GM18511 (cell line): ENCODE results near the gene DEDD2.

Experiments used
- ATAC-seq: cut with Tn5 transposase; IDR thresholded peaks from one replicate; pipeline ENCODE4 v1.9.1; 2021; ENCODE audit warnings: mild to moderate bottlenecking, moderate library complexity; ENCODE audit not compliant: unreplicated experiment

DEDD2 gene

DNA sequence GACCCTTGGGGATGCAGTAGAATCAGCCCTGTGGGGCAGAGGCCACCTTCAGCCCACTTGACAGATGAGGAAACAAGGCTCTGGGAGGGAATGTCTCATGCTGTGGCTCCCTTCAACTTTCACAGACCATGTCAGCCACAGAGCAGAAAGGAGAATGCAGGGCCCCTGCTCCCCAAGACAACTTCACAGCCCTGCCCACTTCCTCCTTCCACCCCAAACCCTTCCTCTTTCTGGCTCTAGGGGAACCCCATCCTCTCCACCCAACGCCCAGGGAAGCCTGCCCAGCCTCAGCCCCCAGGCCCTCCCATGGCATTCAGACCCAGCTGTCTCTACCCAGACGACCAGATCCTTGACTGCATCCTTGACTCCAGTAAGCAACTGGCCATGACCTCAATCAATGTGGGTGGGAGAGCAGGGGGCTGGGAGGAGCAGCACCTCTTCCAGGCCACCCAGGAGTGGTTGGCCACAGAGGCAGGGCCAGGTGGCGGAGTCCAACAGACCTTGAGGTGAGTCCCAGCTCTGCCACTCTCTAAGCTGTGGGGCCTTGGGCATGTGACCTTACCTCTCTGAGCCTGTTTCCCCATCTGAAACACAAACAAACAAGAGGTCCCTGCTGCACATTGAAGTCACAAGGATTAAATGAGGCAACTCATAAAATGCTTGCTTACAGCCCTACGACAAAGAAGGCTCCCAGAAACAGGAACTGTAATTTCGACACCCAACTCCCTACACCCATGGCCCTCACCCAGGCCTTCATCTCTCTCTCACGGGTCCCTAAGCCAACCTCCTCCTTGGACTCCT lies 15.8 kb downstream of the DEDD2 start:
- peak; percentile 48 for ATAC-seq

DNA sequence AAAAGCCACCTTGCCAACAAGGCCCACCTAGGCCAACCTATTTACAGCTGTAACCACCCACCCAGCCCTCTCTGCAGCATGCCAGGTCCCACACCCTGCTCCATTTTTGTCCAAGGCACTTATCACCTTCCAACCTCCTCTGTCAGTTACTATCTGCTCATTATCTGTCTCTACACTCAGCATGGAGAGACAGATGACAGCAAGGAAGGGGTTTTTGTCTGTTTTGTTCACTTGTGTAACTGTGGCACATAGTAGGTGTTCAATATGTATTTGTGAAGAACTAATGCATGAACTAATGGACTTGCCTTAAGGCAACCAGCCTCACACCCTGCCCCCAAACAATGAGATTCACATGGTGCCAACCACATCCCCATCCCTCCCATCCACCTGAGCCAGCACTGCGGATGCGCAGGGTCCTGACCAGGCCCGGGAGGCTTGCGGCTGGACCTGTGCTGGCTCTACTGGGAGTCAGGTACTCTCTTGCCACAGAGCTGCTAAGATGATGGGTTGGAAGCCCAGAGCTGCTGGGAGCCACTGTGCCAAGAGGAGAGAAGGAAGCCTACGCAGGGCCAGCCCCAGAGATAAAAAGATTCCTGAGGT lies 17.3 kb downstream of the DEDD2 start:
- no peak for ATAC-seq

DNA sequence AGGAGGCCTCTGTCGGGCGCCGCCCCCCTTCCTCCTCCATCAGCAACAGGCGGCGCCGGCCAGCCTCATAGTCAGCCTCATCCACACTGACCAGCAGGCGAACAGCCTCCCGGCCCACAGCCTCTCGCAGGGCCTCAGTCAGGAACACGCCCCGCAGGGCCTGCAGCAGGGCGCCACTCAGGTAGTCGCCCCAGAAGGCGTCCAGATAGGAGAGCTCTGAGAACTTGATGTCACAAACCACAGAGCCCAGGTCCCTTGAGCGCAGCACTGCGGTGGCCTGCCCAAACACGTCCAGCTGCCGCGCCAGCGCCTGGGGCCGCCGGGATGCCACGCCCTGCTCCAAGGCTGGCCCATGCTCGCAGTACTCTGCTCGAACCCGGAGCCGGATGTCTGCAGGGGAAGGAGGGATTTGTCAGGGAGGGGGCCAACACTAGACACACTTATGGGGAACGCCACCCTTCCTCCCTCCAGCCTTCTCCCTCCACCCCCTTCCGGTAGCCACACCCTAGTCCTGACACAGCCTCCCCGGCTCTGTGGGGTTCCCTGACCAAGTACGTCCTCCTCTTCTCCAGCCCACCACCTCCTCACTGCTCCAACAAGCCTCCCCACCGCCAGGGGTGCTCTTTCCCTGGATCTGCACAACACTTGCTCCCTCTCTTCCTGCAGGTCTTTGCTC lies 17.9 kb downstream of the DEDD2 start:
- ATAC-seq: peak; percentile 61

DNA sequence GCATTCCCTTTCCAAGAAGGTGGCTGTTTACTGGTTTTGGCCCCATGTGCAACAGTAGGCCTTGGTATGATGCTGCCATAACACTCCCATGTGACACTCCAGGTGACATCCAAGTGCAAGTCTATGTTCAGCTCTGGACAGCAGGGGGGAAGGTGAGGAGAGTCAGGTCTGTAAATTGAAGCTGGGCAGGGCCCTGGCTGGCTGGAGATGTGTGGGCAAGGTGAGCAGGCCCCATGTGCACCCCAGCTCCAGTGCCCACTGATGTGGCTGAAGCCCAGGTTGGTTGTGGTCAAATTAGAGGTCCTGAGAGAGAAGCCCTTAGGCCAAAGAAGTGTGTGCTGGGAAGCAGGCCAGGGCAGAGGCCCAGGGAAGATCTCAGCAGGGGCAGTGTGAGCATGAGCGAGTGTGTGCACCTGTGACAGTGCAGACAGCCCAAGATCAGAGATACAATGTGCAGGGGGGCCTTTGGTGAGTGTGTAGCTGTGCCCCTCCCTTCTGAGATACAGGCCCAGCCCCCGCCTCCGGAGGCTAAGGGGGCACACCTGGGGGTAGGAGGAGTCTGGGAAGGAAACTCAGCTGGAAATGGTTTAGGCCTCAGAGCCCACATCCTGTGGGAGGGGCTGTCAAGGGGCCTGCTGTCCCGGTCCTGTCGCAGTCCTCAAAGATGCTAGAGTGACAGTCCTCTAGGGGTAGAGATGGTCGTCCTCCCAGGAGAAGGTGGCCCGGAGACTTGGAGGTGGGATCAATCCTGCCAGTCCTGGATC lies 18.6 kb downstream of the DEDD2 start:
- peak; percentile 53 for ATAC-seq

DNA sequence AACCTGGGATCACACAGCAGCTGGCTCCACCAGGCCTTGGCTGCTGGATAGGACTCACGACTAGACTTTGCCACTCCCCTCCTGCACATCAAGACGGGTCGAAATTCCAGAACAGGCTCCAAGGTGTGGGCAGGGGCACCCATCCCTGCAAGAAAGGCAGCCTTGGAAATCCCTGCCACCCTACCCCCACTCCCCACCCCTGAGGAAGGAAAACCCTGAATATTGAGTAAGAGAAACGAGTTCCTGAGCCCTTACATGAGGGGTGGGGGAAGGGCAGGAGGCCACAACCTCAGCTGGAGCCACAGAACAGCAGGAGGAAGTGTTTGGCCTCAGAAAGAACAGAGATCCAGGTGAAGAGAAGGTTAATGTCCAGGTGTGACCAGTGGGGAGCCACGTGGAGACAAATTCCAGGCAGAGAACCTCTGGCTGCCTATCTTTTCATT lies 20.1 kb downstream of the DEDD2 start:
- ATAC-seq: no peak

DNA sequence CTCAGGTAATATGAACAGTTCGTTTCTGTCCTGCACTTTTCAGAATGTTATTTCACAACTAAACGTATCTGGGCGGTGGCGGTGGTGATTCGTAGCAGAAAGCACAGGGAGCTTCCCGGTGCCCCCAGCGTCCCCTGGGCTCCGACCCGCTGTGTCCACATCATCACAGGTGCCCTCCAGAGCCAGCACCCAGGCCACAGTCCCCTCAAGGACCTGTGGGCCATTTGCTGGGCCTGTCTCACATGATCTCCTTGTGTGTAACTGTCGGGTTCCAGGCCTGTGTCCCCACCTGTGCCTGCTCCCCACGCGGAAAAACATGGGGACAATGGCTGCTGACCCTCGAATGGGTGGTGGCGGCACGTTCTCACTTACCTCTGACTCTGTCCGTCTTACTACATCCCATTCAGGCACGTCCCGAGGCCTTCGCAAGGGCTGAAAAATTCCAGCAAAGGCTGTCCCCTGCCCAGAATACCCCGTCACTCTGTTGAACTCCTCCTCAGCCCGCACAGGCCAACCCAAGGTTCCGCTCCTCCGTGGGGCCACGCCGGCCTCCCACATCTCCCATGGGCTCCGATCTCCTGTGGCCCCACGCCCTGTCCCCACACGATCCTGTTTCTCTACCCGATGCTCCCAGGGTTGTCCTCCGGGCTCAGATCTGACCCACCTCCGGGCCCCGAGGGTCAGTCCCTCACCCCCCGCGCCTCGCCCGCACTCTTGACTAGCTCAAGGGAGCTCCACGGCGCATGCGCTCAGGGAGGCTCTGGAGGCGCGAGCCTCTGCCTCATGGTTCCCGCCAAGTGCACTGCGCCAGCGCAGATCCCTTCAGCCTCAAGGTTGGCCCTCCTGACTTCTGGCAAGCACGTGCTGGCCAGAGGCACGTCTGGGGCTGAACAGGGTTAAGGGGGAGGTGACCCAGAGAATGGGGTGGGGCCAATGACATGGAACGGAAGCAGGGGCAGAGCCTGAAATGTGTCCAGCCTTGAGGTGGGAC lies 21.2 kb downstream of the DEDD2 start:
- ATAC-seq: no peak

DNA sequence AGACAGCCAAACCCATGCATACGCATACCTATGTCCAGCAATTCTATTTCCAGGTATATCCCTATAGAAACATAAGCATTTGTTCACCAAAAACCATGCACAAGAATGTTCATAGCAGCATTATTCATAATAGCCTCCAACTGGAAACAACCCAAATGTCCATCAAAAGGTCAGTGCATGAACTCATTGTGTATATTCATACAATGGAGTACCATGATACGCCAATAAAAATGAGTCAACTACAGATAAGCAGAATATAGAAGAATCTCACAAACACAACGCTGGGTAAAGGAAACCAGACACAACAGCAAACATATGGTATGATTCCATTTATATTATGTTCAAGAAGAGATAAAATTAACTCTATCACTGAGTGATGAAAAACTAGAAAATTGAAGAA lies 23.8 kb downstream of the DEDD2 start:
- no peak for ATAC-seq

DNA sequence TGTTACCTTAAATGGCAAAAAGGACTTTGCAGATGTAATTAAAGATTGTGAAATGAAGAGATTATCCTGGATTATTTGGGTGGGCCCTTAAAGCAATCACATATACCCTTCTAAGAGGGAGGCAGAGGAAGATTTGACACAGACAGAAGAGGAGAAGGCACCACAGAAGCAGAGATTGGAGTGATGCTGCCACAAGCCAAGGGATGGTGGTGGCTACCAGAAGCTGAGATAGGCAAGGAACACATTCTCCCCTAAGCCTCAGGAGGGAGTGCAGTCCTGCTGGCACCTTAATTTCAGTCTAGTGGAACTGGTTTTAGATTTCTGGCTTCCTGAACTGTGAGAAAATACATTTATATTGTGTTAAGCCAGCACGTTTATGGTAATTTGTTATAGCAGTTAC lies 24.2 kb downstream of the DEDD2 start:
- no peak for ATAC-seq

DNA sequence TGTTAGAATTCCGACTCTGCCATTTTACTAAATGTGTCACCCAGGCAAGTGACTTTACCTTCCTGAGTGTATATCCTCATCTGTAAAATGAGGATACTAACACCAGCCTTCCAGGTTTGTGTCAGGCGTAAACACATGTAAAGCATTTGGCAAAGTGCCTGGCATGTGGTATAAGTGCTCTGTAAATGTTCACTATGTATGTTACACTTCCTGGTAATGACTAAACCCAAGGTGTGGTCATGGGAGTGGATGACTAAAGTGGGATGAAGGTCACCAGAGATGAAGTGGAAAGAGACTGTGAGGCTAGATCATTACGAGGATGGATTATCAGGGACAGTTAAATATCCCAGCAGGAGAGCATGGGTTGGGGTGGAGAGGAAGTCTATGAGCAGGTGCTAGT lies 25.6 kb downstream of the DEDD2 start:
- ATAC-seq: no peak

DNA sequence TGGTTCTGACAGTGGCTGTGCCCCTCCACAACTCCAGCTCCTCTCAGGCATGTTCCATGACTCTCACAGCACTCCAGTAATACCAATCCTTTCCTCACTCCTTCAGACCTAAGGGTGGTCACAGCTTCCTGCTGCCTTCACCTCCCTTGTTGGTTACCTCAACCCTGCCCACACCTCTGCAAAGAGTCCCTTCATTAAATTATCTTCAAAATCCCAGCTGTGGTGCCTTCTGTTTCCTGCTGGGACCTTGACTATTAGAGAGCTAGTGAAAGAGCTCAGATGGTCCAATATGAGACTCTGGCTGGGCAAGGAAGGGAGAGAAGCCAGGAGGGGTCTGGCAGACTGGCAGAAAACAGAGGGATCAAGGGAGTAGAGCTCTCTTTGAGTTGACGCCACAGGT lies 26.1 kb downstream of the DEDD2 start:
- ATAC-seq: no peak

DNA sequence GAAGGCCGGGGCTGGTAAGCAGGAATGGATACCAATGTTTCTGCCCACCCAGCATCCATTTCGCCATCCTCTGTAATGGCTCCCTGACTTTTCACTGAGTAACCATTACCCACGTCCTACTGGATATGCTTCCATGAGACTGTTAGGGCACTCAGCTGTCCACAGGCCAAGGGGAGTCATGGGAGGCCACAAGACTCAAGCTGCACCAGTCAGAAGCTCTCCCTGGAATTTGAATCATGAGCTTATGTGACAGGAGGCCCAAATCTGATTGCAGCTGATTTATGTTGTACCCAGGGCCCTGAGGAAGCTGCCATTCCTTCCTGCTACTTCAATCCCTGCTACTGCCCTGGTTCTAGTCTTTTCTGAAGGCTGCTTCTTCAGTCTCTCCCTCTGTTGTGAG lies 28.3 kb downstream of the DEDD2 start:
- no peak for ATAC-seq

DNA sequence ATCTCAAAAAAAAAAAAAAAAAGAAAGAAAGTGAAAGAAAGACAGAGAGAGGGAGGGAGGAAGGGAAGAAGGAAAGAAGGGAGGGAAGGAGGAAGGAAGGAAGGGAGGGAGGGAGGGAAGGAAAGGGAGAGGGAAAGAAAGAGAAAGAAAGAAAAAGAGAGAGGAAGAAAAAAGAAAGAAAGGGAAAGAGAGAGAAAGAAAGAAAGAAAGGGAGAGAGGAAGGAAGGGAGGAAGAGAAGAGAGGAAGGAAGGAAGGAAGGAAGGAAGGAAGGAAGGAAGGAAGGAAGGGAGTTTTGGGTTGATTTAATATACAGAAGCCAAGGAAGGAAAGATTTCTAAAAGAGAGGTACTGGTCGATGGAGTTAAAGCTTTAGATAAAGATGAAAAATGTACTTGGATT lies 28.8 kb downstream of the DEDD2 start:
- ATAC-seq: no peak

DNA sequence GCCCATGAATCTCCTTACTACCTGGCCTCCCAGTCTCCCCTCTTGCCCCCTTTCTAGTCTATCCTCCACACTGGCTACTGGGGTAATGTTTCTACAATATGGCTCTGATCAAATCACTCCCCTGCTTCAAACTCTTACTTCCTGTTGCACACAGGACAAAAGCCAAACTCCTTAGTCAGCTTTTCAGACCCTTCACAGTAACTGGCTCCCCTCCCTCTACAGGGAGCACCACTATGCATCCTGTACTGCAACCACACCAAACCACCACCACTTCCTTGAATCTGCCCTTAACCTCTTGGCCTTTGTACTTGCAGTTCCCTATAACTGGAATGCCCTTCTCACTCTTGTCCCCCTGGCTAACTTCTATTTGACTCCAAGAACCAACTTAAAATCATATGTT lies 32.2 kb downstream of the DEDD2 start:
- ATAC-seq: no peak

DNA sequence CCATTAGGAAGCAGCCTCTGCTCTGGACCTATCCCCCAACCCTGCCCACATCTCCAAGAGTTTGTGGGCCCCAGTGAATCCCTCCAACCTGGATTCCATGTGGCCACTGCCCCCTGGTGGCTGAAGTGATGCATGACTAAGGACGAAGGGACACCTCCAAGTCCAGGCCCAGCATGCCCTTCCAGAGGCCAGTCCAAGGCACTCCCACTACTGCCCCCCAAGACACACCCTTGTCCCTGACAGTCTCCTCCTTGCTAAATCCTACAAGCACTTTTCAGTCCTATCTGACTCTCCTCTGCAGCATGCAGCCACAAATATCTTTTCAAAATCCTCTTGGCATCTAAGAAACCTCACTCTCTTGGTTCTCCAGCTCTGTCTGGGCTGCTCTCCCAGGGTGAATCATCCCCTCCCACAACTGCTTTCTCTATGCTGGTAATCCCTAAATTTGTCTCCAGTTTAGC lies 33.0 kb downstream of the DEDD2 start:
- no peak for ATAC-seq

DNA sequence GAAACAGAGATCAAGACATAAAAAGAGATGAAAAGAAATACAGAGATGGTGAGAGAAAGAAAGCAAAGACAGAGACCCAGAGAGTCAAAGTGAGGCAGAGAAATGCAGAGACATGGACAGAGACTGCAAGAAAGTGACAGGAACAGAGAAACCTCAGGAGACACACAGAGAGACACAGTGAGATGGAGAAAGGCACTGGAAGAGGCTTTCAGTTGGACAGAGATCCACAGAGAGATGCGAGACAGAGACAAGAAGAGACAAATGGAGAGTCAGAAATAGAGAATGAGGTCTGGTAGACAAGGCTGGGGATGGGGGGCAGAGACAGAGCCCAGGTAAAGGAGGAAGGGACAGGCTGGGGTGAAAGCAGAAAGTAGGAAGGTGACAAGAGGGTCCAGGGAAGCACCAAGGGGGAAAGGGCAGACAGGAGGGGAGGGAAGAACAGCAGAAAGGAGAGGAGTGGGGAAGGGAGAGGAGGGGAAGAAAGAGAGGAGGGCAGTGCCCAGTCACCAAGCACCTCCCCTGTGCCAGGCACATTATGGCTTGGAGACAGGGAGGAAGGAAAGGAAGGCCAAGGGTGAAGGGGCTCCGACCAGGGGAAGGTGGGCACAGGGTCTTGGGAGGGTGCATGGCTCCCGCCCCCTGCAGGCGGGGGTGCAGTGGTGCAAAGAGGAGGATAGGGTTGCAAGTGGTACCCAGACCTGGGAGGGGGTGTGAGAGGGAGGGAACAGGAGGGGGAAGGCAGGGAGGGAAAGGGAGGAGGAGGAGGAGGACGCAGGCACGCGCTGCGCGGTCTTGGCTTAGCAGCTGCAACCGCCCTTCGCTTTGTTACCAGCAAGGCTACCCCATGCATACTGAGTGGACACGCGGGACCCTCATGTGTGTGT lies 38.4 kb downstream of the DEDD2 start:
- no peak for ATAC-seq

DNA sequence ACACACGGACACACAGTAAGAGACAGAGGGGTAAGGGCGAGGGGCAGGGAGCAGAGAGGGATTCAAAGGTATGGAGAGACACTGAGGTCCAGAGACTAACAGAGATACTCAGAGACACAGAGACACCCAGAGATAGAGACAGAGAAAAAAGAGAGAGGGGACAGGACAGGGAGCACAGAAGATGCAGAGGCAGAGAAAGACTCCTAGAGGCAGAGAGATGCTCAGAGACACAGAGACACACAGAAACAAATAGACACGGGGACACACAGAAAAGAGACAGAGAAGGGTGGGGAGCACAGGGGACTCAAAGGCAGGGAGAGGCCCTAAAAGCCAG lies 39.8 kb downstream of the DEDD2 start:
- ATAC-seq: no peak

DNA sequence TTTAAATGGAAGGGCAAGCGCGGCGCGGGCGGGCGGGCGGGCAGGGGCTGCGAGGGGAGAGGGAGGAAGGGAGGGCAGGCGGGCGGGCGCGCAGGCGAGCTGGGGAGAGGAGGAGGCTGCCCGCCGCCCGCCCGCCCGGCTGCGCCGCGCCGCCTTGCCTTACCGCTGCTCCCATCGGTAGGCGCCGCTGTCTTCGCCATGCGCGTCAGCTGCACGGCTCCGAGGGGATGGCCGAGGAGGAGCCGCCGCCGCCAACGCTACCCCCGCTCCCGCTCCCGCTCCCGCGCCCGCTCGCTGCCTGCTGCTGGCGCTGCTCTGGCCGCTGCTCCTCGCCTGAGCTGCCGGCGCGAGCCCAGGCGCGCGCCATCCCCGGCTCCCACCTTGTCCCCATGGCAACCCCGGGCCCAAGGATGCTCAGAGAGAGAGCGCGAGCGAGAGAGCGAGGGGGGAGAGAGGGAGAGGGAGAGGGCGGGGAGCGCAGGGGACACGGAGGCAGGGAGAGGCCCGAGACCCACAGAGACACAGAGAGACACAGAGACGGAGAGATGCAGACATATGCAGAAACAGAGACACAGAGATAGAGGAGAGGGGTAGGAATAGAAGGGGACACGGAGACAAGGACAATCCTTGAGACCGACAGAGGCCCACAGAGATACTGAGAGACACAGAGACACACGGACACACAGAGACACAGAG lies 40.3 kb downstream of the DEDD2 start:
- no peak for ATAC-seq

DNA sequence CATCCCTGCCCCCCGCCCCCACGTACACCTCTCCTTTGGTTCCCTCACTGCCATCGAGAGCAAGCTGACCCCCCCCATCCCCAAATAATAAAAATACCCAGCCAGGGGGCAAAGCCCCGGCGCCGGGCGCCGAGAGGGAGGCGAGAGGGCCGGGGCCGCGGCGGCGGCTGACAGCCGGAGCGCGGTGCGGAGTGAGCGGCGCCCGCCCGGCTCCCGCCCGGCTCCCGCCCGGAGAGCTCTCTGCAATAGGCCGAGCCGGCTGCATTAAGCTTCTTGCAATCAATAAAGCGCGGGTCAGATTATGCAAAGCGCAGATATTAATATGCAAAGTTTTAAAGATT lies 40.9 kb downstream of the DEDD2 start:
- ATAC-seq: no peak
